Caki2 (cell line): ENCODE measurements around the gene PTGES3. TPM values are rescaled to one million over a fixed set of nuclear protein-coding genes. Genes with fewer than 3 reads are reported as not detected.
A peak's percentile ranks its signal among the peaks of the same experiment; 100 is the strongest.
"Not testable (repeated sequence)": the region's sequence is repeated elsewhere in the genome, so short reads cannot be mapped to it uniquely, and the experiment has no call there.

ENCODE experiments used
- DNase-seq: peaks from one replicate; pipeline ENCODE4 v3.0.0-alpha.2; 2015; ENCODE audit warnings: low read depth
- in situ Hi-C: cut with HindIII; loops from 2 replicates; pipeline ENCODE4 v1.10.0; 2016; ENCODE audit warnings: low sequenced_read_pairs, low pct_unique_long_range_greater_than_20kb, mixed read lengths
- total RNA-seq: library from RNA; depleted of rRNA; stranded (reverse); fragments of >200 nt; shearing (Covaris generic); gene quantifications from 2 replicates; pipeline ENCODE4 v1.2.3, GENCODE V29; 2014; ENCODE audit warnings: low replicate concordance

The PTGES3 gene
- total RNA-seq, 1 experiment from 2014 or later = 129 TPM

- no peak for DNase-seq
- in situ Hi-C loops = no loop called here
Observed at GRCh38 chr12:56670836-56671235, 17.2 kb downstream of the PTGES3 start.

- in situ Hi-C loops = no loop called here
Observed at GRCh38 chr12:56668197-56668457, 20.0 kb downstream of the PTGES3 start.

GRCh38 chr12:56661979-56662638 is 26.0 kb downstream of the PTGES3 start:
- in situ Hi-C loops = no loop called here
- no peak for DNase-seq

More at GRCh38 chr12:56668197-56668457, 20.0 kb downstream of the PTGES3 start:
- DNase-seq = no peak

GRCh38 chr12:56661560-56661959 is 26.5 kb downstream of the PTGES3 start:
- in situ Hi-C loops = no loop called here
- DNase-seq = peak; percentile 44

GRCh38 chr12:56658921-56659320 is 29.2 kb downstream of the PTGES3 start:
- DNase-seq = no peak
- in situ Hi-C loops = no loop called here

- no peak for DNase-seq
- in situ Hi-C loops = no loop called here
Observed at GRCh38 chr12:56657416-56658379, 30.4 kb downstream of the PTGES3 start.

- in situ Hi-C loops, DNase-seq: not testable (repeated sequence)
Observed at GRCh38 chr12:56653781-56654180, 34.3 kb downstream of the PTGES3 start.

GRCh38 chr12:56648023-56648422 is 40.1 kb downstream of the PTGES3 start:
- in situ Hi-C loops, DNase-seq: not testable (repeated sequence)

GRCh38 chr12:56645717-56646446 is 42.2 kb downstream of the PTGES3 start, which contains the start of gene ATP5F1B:
ATP5F1B (minus strand) TSS chr12:56645984; CDS start chr12:56645963, 21 bp downstream.
- peak; percentile 100 for DNase-seq
- in situ Hi-C loops = no loop called here

GRCh38 chr12:56645201-56645716 is 42.8 kb downstream of the PTGES3 start:
- peak; percentile 23 for DNase-seq
- in situ Hi-C loops = no loop called here

GRCh38 chr12:56644654-56645053 is 43.4 kb downstream of the PTGES3 start:
- in situ Hi-C loops = no loop called here
- no peak for DNase-seq

GRCh38 chr12:56641219-56641618 is 46.9 kb downstream of the PTGES3 start:
- in situ Hi-C loops = no loop called here
- no peak for DNase-seq

- DNase-seq = no peak
- in situ Hi-C loops = no loop called here
Observed at GRCh38 chr12:56637621-56638020, 50.5 kb downstream of the PTGES3 start.

- in situ Hi-C loops = no loop called here
- DNase-seq = peak; percentile 100
Observed at GRCh38 chr12:56636675-56637540, 51.2 kb downstream of the PTGES3 start.

GRCh38 chr12:56635806-56636674 is 52.0 kb downstream of the PTGES3 start:
- DNase-seq = peak; percentile 94
- in situ Hi-C loops = no loop called here

- peak; percentile 92 for DNase-seq
Observed at GRCh38 chr12:56634837-56635791, 53.0 kb downstream of the PTGES3 start.

More at GRCh38 chr12:56634837-56635791, 53.0 kb downstream of the PTGES3 start:
- in situ Hi-C loops = no loop called here
